ENCODE results near the gene E2F6. TPM values are rescaled to one million over a fixed set of nuclear protein-coding genes. Genes with fewer than 3 reads are reported as not detected.

Gene E2F6
- total and polyA plus RNA-seq, 2 of the 4 experiments (the other 2 are of a cell fraction) = 8.2 to 10.9 TPM

DNA sequence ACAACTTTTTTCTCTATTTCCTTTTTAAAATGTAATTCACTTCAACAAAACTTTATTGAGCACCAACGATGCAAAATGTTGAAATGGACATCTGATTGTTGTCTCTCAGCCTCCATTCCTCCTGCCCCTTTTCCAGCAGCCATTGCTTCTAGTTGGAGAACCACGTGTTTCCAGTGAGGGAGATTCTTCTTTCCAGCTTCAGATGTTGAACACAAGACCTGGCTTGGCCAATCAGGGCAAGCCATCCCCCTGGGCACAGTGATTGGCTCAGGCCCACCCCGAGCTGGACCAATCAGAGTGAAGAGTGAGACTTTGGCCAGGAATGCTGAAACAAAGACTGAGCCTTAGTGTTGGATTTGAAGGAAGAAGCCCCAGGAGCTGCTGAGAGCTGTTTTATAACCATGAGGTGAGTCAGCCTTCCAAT lies 59.0 kb downstream of the E2F6 start:
- Histone ChIP-seq H3K27ac (ENCODE audit: insufficient read depth, low read length) (peak overlapping the region; percentile 22; the same call in 1 of the 2 replicates), H3K9me3 (ENCODE audit: control insufficient read depth, insufficient read depth, low read length) (no peaks in the 10 kb centered on the region), H4K91ac (ENCODE audit: insufficient read depth, low read depth, low read length) (peak overlapping the region; percentile 69), H3K18ac (ENCODE audit: low read depth, low read length) (peak overlapping the region; percentile 82), H3K9me1 (ENCODE audit: insufficient read depth, low read length) (peaks cover 19% of the 10 kb centered on the region), H4K8ac (ENCODE audit: low read depth in 2 of 2, low read length in 2 of 2) (peak overlapping the region; percentile 32 to 91), H3K23ac (ENCODE audit: low read depth, low read length) (peak overlapping the region; percentile 67; the same call in 1 of the 2 replicates), H2BK5ac (ENCODE audit: low read depth, low read length, poor library complexity, severe bottlenecking) (peak overlapping the region; percentile 66), H3K56ac (ENCODE audit: extremely low read depth, insufficient read depth, low read length) (no peak overlapping the region), H2BK120ac (ENCODE audit: low read depth, low read length) (peak overlapping the region; percentile 74), H2BK20ac (ENCODE audit: low read depth, low read length) (peak overlapping the region; percentile 38), H3K4me3 (ENCODE audit: insufficient read depth, low read depth, low read length) (no peak overlapping the region), H2BK15ac (ENCODE audit: low read depth, low read length) (peak overlapping the region; percentile 16; the same call in 1 of the 3 replicates), H3K9ac (ENCODE audit: low read depth, low read length) (peak overlapping the region; percentile 8; the same call in 1 of the 2 replicates), H3K79me1 (ENCODE audit: low read depth in 1 of 2, low read length in 2 of 2) (peaks cover 0 to 13% of the 10 kb centered on the region in 2 experiments; a peak in 2 of 4 replicates), H3K36me3 (ENCODE audit: control insufficient read depth, insufficient read depth, low read length) (no peaks in the 10 kb centered on the region), H2AFZ (replicated peaks; ENCODE audit: low read length, poor library complexity) (peak overlapping the region; percentile 64), H3K4ac (ENCODE audit: low read depth, low read length) (peak overlapping the region; percentile 73), H4K20me1 (ENCODE audit: insufficient read depth, low read length) (no peaks in the 10 kb centered on the region), H3K27me3 (ENCODE audit: control insufficient read depth, insufficient read depth, low read length) (no peaks in the 10 kb centered on the region), H3K14ac (replicated peaks; ENCODE audit: low read depth, low read length) (peak overlapping the region; percentile 47), H3K4me2 (ENCODE audit: low read depth, low read length) (peak overlapping the region; percentile 13), H2AK9ac (replicated peaks; ENCODE audit: low read depth, low read length, poor library complexity) (no peak overlapping the region), H3K4me1 (ENCODE audit: control insufficient read depth, insufficient read depth, low read length) (peaks cover 11% of the 10 kb centered on the region), H4K5ac (ENCODE audit: low read depth, low read length) (peak overlapping the region; percentile 4), H2AK5ac (ENCODE audit: low read depth, low read length) (peak overlapping the region; percentile 35; the same call in 1 of the 2 replicates)
- CTCF ChIA-PET = no interaction called here
- in situ Hi-C loops (cut with MboI; ENCODE audit: low sequenced_read_pairs) = no loop called here
- WGBS, 2 experiments (ENCODE audit: extremely low coverage in 2 of 2, insufficient read length in 1 of 2) = 60% methylated on average over 1 of the region's 3 CpGs; no CpG with 5 or more reads in 1 of the 2 experiments
- intact Hi-C loops (cut with micrococcal nuclease) = loop anchor here (1.0 to 2.0 kb wide), 2 partner anchors 32 to 62 kb away; no protein-coding TSS in a partner anchor
- ATAC-seq (ENCODE audit: low read depth) = peak; percentile 94
- POLR2A ChIA-PET (ENCODE audit: unreplicated experiment) = no interaction called here
- no TSS peak for BruUV-seq (replicated peaks)
- peak; percentile 93 for DNase-seq
- dilution Hi-C loops (cut with HindIII; ENCODE audit: low sequenced_read_pairs, unreplicated experiment) = no loop called here
- TF ChIP-seq FOS (IDR thresholded peaks at IDR 0.05; ENCODE audit: low read depth, low read length) (peak; percentile 56; the same call in 1 of the 2 replicates), BHLHE40 (IDR thresholded peaks at IDR 0.05; ENCODE audit: low read depth, low read length) (no peak), CEBPB (IDR thresholded peaks at IDR 0.05; ENCODE audit: low read depth, low read length) (no peak), RAD21 (IDR thresholded peaks at IDR 0.05; ENCODE audit: low read length) (no peak; the same call in 1 of the 2 replicates), SMC3 (IDR thresholded peaks at IDR 0.05; ENCODE audit: low read depth, low read length) (no peak)
- TF ChIP-seq, protein P1, sequence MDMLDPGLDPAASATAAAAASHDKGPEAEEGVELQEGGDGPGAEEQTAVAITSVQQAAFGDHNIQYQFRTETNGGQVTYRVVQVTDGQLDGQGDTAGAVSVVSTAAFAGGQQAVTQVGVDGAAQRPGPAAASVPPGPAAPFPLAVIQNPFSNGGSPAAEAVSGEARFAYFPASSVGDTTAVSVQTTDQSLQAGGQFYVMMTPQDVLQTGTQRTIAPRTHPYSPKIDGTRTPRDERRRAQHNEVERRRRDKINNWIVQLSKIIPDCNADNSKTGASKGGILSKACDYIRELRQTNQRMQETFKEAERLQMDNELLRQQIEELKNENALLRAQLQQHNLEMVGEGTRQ (IDR thresholded peaks at IDR 0.05; ENCODE audit: low read depth, low read length) = peak; percentile 88
